GM19099 (cell line): ENCODE measurements around the gene FUT1.
A peak's percentile ranks its signal among the peaks of the same experiment; 100 is the strongest.

ENCODE experiments used
- POLR2A ChIP-seq: IDR thresholded peaks from 3 replicates; pipeline ENCODE4 v1.6.1; 2011; ENCODE audit warnings: low read depth; ENCODE audit not compliant: insufficient read length; ENCODE audit errors: extremely low read depth

FUT1 gene

GRCh38 chr19:48728911-48729664, 23.4 kb downstream of the FUT1 start:
- no peak for TF ChIP-seq POLR2A

DNA sequence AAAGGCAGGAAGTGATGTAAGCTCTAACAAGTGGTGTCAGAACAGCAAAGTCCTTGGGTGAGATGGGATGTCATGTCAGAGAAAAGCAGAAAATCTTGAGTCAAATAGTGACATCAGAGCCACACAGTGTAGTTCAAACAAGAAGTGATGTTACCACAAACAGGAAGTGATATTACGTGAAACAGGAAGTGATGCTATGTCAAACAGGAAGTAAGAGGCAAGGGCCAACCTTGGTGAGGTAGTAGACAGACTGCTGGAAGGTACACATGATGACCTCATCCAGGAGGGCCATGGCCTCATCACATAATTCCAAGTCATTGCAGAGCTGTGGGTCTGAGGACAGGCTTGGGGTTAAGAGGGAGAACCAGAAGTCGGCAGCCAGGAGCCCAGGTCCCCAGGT, 25.9 kb downstream of the FUT1 start:
- no peak for TF ChIP-seq POLR2A

DNA sequence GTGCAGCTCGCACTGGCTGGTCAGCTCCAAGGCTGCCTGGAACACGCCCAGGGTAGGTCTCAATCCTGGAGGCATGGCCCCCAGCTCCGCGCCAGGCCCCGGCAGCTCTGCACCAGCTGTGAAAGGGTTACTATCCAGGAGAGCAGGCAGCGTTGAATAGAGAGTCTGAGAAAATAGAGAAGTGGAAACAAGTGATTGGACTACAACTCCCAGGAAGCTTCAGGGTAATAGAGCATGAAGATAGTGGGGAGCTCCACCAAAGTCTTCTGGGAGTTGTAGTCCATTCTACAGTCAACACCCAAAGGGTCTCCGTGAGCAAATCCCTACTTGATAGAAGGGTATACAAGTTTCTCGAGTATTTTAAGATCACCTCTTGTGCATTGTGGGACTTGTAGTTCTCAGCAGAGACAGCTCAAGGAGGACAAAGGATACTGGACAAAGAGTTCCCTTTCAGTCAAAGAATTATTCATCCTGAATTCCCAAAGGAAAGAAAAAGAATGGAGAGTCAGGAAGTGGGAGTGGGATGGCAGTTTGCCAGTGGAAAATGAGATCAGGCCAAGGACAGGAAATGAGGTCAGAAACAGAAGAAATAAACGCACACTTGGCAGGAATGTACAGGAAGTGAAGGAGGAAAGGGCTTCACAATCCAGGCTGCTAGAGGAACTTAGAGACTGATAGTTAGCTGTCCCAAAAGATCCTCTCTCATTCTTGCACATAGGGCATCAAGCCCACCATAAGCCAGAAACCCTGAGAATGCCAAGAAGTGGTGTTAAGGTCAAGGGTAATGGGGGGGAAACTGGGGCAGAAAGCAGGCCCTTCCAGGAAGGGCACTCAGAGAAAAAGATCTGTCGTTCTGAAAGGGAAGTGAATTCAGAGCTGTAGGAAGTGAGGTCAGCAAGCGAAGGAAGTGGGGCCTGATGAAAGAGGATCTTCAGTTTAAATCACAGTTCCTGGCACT, 27.4 kb downstream of the FUT1 start:
- TF ChIP-seq POLR2A, result no peak

GRCh38 chr19:48722196-48722708, 30.2 kb downstream of the FUT1 start:
- TF ChIP-seq POLR2A, result no peak

DNA sequence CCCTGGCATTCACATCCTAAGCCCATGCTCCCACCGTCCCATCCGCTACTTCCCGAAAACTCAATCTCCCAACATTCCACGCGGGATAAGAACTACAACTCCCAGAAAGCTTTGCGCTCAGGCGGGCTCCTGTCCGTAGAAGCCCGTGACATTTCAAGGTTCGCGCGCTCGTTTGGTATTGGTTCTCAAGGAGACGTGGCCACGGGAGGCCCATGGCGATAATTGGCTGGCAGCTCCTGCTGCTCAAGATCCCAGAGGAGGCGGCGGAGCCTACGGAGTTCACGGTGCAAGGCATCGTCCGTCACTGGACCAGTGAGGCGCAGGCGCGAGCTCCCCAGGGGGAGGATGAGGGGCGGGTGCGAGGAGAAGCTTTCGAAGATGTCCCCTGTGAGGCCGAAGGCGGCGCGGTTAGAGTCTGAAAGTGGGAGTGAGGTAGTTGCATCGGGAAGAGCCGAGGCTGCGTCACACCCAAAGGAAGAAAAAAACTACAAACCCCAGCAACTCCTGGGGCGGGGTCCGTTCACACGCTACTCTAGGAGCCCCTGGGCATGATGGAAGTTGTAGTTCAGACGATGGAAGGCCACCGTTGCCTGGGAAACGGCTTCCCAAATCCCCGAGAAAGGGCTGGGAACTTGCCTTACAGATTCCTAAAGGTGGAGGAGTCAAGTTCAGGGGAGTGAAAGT, 31.7 kb downstream of the FUT1 start:
- peak; percentile 62 for TF ChIP-seq POLR2A

- no peak for TF ChIP-seq POLR2A
These were observed 32.2 kb downstream of the FUT1 start for GRCh38 chr19:48720251-48720612.

DNA sequence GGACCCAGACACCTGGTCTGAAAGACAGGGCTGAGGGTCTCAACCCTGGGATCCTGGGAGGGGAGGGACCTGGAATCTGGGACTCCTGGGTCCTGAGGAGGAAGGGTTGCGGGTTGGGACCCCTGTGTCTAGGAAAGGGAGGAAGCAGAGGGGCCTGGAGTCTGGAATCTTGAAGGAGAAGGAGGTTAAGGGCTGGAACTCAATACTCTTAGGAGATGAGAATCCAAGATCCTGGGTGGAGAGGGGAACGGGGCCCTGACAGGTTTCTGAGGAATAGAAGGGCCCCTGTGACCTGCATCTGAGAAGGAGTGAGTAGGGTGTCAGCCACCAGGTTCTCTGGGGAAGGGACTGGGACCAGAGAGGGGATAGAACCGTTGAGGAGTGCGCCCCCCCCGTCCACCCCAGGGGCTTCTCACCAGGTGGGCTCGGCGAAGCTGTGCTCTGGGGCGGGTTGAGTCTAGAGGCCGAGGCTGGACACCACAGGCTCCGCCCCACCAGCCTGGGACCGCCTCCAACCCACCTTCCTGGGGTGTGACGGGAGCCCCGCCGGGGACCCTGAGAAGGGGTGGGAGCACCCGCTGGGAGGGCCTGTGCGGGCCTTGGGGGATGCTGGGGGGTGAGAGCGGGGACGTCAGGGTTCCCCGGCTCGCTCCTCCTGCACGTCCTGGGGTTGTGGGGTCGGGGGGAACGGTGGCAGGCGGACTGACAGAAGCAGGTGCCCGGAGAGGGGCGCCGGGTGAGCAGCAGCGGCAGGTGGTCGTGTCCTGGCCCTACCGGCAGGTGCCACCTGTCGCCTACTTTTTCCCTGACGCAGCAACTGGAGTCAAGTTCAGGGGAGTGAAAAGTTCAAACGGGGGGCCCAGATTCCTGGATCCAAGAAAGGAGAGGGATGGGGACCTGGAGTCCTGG, 32.9 kb downstream of the FUT1 start, which contains the start of gene MAMSTR:
TSS of gene MAMSTR (minus strand) at position 463 of the 909 bp plus-strand sequence. CDS start 694 bp downstream, outside the sequence.
- no peak for TF ChIP-seq POLR2A

- no peak for TF ChIP-seq POLR2A
These were observed 33.7 kb downstream of the FUT1 start for GRCh38 chr19:48718711-48719231.

DNA sequence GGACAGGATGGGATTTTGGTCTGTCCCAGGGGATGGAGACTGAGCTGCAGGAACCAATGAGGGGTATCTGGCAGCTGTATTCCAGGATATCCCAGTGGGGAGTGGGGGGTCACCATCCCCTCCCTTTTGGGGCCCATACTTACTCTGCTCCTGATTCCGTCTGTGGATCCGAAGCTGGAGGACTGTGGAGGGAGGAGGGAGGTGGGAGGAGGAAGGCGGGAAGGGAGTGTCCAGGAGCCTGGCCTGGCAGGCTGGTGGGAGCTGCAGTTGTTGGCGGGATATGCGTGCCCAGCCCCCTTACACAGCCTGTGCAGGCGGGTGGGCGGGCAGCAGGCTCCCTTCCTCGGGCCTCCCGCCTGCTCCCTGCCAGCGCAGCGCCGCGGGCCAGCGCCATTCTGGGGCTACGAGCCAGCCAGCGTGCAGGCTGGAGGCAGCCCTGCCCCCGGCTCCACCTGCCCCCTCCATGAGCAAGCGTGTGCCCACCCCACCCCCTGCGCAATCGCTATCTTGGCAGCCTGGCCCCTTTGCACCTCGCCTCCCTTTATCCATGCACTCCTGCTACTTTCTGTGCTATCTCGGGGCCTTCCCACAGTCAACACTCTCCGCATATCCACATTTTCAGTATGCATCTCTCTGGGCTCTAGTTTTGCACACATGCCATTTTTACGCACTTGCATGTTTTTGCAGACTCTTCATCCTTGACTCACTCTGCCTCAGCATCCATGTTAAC, 35.7 kb downstream of the FUT1 start:
- TF ChIP-seq POLR2A, result no peak

DNA sequence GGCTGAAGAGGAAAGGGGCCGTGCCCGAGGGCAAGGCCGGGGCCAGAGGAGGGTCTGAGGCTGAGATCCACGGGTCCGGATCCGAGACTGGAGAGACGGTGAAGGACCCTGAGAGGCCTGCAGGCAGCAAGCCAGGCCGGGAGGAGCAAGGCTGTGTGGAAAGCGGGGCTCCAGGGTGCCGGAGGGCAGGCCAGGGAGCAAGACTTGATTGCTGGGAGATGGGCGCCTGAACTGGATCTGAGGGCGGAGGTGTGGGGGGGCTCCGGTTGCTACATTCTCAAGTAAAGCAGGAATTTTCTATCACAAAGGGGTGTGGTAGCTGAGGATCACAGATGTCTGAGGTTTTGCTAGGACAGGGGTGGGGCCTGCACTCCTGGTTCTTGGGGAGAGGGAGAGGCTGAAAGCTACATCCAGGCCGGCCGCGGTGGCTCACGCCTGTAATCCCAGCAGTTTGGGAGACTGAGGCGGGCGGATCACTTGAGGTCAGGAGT, 36.7 kb downstream of the FUT1 start:
- TF ChIP-seq POLR2A, result no peak

DNA sequence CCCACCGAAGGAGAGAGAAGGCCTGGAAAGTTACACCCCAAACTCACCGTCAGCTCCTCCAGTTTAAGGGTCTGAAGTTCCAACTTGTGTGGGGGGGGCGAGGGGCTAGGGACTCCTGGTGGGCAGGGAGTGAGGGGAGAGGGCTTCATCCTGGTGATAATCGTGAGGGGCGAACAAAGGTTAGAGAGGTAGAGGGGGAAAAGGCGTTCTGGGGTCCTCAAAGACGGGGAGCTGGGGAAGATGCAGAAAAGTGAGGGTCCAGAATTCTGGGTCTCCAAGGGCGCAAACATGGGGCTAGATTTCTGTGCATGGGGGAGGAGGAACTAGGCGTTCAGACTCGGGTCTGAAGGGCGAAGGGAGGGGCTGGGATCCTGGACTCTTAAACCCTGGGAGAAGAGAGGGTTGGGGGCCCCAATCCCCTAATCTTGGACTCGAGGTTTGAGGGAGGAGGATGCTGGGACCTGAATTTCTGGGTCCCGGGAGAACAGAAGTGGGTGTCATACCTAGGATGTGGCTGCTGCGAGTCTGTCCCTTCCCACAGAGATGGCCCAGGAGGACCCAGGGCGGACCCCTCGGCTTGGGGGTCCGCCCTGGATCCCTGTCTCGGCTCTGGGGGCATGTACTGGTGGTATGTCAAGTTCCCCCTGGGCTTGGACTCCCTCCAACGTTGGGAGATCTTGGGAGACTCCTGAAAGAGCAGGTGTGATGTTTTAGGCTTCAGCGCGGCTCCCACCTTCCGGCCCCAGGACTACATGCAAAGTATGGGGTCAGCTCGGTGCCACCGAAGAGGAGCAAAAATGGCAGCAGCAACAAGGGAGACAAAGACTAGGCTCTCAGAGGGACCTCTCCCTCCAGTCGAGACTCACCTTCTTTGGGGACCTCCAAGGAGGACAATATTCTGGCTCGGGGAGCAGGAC, 37.4 kb downstream of the FUT1 start:
- no peak for TF ChIP-seq POLR2A

- TF ChIP-seq POLR2A, result peak; percentile 61
These were observed 38.3 kb downstream of the FUT1 start for GRCh38 chr19:48713864-48714755.
